Ramos (cell line): Measurements from ENCODE around the gene RILPL1.
"Not testable (repeated sequence)": the region's sequence is repeated elsewhere in the genome, so short reads cannot be mapped to it uniquely, and the experiment has no call there.

ENCODE experiments used
- in situ Hi-C: fragments of 300-500 bp; cut with MboI; formaldehyde crosslinking; loops from one replicate; pipeline ENCODE4 v1.14.3; 2022; ENCODE audit warnings: low sequenced_read_pairs; ENCODE audit not compliant: unreplicated experiment

RILPL1 gene, protein sequence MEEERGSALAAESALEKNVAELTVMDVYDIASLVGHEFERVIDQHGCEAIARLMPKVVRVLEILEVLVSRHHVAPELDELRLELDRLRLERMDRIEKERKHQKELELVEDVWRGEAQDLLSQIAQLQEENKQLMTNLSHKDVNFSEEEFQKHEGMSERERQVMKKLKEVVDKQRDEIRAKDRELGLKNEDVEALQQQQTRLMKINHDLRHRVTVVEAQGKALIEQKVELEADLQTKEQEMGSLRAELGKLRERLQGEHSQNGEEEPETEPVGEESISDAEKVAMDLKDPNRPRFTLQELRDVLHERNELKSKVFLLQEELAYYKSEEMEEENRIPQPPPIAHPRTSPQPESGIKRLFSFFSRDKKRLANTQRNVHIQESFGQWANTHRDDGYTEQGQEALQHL

GRCh38 chr12:123533672-123534643 is at the start of gene RILPL1:
TSS of gene RILPL1 (minus strand) at chr12:123533719. CDS start at chr12:123533482, 237 bp downstream.
- in situ Hi-C loops = no loop called here

DNA sequence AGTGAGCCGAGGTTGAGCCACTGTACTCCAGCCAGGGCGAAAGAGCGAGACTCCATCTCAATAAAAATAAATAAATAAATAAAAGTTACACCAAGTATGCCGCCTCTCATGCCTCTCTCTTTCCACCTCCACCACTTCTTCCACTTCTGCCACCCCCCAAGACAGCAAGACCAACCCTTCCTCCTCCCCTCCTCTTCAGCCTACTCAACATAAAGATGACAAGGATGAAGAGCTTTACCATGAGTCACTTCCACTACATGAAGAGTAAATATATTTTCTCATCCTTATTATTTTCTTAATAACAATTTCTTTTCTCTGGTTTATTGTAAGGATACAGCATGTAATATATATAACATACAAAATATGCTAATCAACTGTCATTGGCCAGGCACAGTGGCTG is 47.3 kb upstream of the RILPL1 start:
- in situ Hi-C loops = no loop called here

GRCh38 chr12:123578829-123579228 is 45.3 kb upstream of the RILPL1 start:
- in situ Hi-C loops = not testable (repeated sequence)

- in situ Hi-C loops = no loop called here
These were observed 44.7 kb upstream of the RILPL1 start for GRCh38 chr12:123578243-123578642.

DNA sequence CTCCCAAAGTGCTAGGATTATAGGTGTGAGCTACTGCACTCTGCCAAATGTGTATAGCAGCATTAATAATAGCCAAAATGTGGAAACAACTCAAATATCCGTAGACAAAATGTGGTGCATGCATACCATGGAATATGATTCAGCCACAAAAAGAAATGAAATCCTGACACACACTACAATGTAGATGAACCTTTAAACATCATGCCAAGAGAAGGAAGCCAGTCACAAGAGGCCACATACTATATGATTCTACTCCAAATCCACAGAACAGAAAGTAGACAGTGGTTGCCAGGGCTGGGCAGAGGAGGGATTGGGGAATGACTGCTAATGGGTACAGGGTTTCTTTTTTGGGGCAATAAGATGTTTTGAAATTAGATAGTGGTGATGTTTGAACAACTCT is 43.1 kb upstream of the RILPL1 start:
- in situ Hi-C loops = no loop called here

GRCh38 chr12:123573870-123574269 is 40.4 kb upstream of the RILPL1 start:
- in situ Hi-C loops = no loop called here

GRCh38 chr12:123572391-123572790 is 38.9 kb upstream of the RILPL1 start:
- in situ Hi-C loops = no loop called here

GRCh38 chr12:123571343-123571813 is 37.9 kb upstream of the RILPL1 start:
- in situ Hi-C loops = no loop called here

- in situ Hi-C loops = no loop called here
These were observed 25.9 kb upstream of the RILPL1 start for GRCh38 chr12:123559468-123559867.

DNA sequence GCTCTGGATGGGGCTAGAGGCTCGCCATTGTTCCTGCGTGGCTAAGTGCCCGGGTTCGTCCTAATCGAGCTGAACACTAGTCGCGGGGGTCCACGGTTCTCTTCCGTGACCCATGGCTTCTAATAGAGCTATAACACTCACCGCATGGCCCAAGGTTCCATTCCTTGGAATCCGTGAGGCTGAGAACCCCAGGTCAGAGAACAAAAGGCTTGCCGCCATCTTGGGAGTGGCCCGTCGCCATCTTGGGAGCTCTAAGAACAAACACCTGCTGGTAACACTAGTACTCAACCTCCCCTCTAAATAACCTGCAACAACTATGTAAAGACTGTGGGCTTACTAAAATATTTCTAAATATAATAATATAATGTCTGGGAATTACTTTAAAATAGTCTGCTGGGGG is 25.0 kb upstream of the RILPL1 start:
- in situ Hi-C loops = not testable (repeated sequence)

DNA sequence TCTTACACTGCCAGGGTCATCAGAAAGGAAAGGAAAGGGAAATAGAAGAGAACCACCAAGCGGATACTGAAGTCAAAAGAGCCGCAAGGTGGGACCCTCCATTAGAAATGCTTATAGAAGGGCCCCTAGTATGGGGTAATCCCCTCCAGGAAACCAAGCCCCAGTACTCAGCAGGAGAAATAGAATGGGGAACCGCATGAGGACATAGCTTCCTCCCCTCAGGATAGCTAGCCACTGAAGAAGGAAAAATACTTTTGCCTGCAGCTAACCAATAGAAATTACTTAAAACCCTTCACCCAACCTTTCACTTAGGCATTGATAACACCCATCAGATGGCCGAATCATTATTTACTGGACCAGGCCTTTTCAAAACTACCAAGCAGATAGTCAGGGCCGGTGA is 21.3 kb upstream of the RILPL1 start:
- in situ Hi-C loops = not testable (repeated sequence)

- in situ Hi-C loops = not testable (repeated sequence)
These were observed 20.6 kb upstream of the RILPL1 start for GRCh38 chr12:123554136-123554535.

DNA sequence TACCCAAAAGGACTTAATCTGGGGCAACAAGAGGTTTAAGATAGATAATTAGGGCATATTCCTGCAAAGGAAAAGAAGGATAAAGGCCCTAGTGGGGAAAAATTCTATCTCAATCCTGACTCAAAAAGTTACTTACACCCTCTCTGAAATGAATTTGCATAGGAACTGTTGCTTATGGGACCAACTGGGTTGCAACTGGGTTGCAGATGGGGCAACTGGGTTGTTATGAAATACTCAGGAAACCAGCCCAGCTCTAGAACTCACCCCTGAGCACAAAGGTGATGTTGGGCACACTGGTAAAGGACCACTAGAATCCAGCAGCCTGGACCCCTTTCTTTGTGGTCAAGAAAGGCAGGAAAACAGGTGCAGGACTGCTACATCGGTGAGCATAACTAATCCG is 17.2 kb upstream of the RILPL1 start:
- in situ Hi-C loops = no loop called here

DNA sequence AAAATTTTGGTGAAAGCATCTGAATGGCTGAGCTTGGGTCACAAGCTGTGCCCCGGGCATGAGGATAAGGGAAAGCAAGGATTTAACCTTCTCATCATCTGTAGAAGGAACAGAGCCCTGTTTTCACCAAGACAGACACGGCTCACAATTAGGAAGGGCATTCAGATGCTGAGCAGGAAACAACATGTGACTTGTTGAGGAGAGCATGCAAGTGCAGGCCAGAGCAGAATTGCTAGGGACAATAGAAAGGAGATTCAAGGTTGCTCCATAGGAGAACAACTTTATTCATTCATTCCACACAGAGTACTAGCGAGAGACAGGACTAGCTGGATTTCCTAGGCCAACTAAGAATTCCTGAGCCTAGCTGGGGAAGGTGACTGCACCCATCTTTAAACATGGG is 14.6 kb upstream of the RILPL1 start:
- in situ Hi-C loops = no loop called here

GRCh38 chr12:123546281-123546680 is 12.8 kb upstream of the RILPL1 start:
- in situ Hi-C loops = no loop called here

- in situ Hi-C loops = no loop called here
These were observed 10.0 kb upstream of the RILPL1 start for GRCh38 chr12:123543541-123543940.

GRCh38 chr12:123540899-123541662 is 7.6 kb upstream of the RILPL1 start:
- in situ Hi-C loops = no loop called here

GRCh38 chr12:123535952-123536351 is 2.4 kb upstream of the RILPL1 start:
- in situ Hi-C loops = not testable (repeated sequence)

DNA sequence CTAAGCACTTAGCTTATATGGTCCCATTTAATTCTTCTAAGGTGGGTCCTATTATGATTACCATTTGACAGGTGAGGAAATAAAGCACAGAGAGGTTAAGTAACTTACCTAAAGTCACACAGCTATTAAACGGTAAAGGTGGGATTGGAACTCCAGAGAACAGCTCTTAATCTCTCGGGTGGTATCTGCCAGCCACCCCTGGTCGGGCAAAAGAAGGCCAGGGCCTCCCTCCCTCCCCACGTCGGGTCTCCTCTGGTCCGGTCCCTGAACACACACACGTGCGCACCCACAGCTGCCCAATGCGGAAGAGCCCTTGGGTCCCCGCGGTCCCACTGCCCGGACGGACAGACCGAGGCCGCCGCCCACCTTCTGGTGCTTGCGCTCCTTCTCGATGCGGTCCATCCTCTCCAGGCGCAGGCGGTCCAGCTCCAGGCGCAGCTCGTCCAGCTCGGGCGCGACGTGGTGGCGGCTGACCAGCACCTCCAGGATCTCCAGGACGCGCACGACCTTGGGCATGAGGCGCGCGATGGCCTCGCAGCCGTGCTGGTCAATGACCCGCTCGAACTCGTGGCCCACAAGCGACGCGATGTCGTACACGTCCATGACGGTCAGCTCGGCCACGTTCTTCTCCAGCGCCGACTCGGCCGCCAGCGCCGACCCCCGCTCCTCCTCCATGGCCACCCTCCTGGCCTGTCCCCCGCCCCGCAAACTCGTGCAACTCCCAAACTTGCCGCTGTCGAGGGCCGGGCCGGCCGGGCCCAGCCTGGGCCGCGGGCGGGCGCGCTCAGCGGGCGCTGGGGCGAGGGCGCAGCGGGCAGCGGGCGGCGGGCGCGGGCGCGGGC is 490 bp downstream of the RILPL1 start:
- in situ Hi-C loops = no loop called here
